UCSD-AML1 (cell line): ENCODE data around the gene SLC44A1.
A peak's percentile ranks its signal among the peaks of the same experiment; 100 is the strongest.

Experiments used
- DNase-seq: peaks from one replicate; lab custom pipeline; 2025; ENCODE audit not compliant: unreplicated experiment; lab: John Stamatoyannopoulos, UW

The SLC44A1 gene

GRCh38 chr9:105244003-105244733, at the start of gene SLC44A1:
SLC44A1 (plus strand) TSS chr9:105244651; CDS start chr9:105244869, 218 bp downstream.
- DNase-seq, result peak; percentile 98

GRCh38 chr9:105195259-105195658, 49.2 kb upstream of the SLC44A1 start:
- no peak for DNase-seq

GRCh38 chr9:105198023-105198422, 46.4 kb upstream of the SLC44A1 start:
- DNase-seq, result no peak

- DNase-seq, result no peak
These were observed 45.6 kb upstream of the SLC44A1 start for GRCh38 chr9:105198865-105199264.

GRCh38 chr9:105204416-105204815, 40.0 kb upstream of the SLC44A1 start:
- no peak for DNase-seq

GRCh38 chr9:105205787-105206495, 38.5 kb upstream of the SLC44A1 start:
- no peak for DNase-seq

- DNase-seq, result no peak
These were observed 38.0 kb upstream of the SLC44A1 start for GRCh38 chr9:105206496-105206820.

- DNase-seq, result no peak
These were observed 37.4 kb upstream of the SLC44A1 start for GRCh38 chr9:105206821-105207699.

- DNase-seq, result no peak
These were observed 27.8 kb upstream of the SLC44A1 start for GRCh38 chr9:105216440-105217178.

- DNase-seq, result no peak
These were observed 25.8 kb upstream of the SLC44A1 start for GRCh38 chr9:105218673-105219072.

GRCh38 chr9:105219291-105219805, 25.1 kb upstream of the SLC44A1 start:
- DNase-seq, result no peak

- no peak for DNase-seq
These were observed 24.0 kb upstream of the SLC44A1 start for GRCh38 chr9:105220451-105220850.

GRCh38 chr9:105223544-105224140, 20.8 kb upstream of the SLC44A1 start:
- DNase-seq, result no peak

GRCh38 chr9:105226055-105226454, 18.4 kb upstream of the SLC44A1 start:
- no peak for DNase-seq

GRCh38 chr9:105232207-105232606, 12.2 kb upstream of the SLC44A1 start:
- no peak for DNase-seq

GRCh38 chr9:105233873-105234272, 10.6 kb upstream of the SLC44A1 start:
- DNase-seq, result no peak

GRCh38 chr9:105236261-105236660, 8.2 kb upstream of the SLC44A1 start:
- no peak for DNase-seq

- no peak for DNase-seq
These were observed 7.2 kb upstream of the SLC44A1 start for GRCh38 chr9:105237246-105237645.

GRCh38 chr9:105238302-105238701, 6.1 kb upstream of the SLC44A1 start:
- DNase-seq, result no peak

GRCh38 chr9:105241356-105242043, 3.0 kb upstream of the SLC44A1 start:
- DNase-seq, result no peak
